ENCODE data around the gene ELAPOR1.

ELAPOR1 gene

DNA sequence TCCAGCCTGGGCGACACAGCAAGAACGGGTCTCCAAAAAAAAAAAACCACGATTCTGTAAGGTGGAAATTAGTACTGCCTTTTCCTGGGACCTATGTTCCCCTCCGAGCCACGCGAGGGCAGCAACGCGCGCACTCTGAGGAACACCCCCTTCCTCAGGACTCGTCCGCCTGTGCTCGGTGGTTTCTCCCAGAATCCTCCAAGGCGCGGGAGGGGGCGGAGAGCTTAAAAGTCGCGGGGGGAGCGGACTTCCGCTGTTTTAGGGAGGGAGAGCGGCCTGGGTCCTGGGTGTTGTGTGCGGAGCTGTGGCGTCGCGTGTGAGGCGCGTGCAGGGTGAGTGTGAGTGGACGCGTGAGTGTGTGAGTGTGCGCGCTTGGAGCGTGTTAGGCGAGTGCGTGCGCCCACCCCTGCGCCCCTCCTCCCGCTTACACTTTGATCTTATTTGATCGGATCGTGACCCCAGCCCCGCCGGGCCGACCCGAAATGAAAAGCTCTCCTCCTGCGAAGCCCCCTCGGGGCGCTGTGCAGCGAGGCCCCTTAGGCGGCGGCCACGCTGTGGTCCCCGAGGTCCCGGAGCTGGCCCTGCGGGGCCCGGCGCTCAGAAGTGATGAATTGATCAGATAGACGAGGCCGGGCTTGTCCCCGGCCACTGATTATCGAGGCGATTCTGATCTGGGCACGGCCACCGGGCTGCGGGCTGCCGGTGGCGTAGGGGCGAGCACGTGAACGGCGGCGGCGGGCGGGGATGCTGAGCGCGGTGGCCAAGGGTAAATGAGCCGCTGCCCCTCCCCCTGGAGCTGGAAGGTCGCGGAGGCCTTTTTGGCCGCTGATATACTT, 13.8 kb upstream of the ELAPOR1 start:
- FAIRE-seq: peak; percentile 83

DNA sequence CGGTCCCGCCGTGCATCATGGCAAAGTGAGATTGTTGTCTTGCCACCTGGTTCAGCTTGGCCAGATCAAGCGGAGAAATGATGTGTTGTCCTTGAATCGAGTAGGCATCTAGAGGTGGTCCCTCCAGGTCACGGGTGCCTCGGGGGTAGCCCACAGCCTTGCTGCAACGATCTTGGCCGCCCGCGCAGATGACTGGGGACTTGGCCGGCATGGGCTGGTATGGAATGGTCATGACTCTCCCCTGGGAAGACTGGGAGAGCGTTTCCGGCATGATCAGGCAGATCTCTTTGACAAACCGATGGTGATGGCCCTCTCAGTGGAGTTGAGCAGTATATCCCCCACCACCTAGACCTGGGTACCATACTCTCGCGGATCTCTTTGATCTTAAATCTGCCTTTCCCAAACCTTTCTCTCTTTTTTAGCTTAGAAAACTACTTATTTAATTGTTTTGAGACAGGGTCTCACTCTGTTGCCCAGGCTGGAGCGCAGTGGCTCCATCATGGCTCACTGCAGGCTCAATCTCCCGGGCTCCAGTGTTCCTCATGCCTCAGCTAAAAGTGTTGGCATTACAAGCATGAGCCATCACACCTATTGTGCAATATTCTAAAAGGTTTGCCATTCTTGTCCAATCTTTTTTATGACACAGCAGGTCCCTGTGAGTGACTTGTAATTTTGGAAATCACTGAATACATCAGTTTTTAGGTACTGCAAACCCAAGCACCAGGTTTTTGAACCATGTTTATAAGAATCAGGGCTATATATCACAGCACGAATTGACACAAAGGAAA, 9.4 kb upstream of the ELAPOR1 start:
- FAIRE-seq: no peak

DNA sequence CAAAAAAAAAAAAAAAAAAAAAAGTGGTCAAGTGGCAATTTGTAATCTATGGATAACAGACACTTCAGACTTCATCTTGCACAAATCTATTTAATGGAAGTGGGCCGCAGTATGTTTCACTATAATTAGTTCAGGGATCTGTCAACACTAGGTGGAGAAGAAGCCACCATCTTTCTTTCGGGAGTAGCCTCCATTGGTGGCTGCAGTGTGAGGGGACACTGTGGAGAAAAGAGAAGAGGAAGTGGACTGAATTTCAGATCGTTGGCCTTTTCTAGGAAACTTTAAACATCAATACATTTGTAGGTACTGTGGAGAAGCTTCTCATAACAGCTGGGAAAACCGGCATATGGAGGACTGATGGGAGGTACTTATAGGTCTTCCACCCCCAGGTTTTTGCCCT, 8.0 kb upstream of the ELAPOR1 start:
- no peak for FAIRE-seq

DNA sequence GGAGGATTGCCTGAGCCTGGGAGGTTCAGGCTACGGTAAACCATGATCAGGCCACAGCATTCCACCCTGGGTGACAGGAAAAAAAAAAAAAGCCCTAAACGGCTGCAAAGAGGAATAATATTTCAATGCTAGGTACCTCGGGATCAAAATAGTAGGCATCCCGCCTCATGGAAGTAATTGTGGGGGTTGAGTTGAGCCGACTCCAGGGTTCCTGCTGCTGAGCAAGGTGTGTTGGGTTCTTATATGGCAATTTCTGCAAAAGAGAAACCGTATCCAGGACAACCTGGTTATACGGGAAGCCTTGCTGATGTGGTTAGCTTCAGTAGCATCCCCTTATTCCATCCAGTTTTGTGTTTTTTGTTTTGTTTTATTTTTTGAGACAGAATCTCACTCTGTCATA, 6.1 kb upstream of the ELAPOR1 start:
- no peak for FAIRE-seq

DNA sequence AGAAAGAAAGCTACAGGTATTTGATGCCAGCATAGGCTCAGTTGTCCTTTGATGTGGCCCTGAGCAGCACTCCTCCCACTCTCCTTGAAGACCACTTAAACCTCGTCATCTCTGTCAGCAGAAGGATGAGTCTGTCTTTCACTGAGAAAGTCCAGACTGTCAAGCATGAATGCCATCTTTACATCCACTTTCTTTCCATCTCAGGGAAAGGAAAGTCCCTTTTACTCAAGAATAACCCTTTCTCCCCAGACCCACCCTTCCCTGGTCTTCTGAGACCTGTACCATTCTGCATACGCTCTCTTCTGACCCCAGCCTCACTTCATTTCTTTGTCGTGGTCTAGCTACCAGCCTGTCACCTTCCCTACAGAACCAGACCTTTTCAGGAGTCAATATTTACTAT, 4.0 kb upstream of the ELAPOR1 start:
- FAIRE-seq: no peak

DNA sequence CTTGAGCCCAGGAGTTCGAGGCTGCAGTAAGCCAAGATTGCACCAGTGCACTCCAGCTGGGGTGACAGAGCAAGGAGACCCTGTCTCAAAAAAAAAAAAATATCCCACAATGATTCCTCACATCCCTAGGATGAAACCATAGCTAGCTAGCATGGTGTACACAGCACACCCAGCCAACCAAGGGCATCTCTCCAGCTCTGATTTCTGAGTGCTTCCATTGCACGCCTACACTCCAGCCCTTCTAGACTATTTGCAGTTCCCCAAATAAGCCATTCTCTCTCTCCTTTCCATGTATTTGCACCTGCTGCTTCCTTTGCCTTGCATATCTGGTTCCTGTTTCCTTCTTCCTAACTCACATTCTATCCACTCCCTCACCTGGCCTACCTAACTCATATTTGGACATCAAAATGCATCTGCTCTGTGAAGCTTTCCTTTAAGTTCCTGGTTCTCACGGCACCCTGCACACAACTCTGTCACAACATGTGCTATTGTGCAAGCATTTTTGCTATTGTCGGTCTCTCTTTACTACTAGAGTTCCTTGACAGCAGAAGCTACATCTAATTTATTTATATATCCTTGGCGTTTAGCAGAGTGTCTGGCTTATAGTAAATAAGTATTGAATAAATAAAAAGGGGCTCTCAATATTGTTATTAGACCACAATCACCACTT, 2.4 kb upstream of the ELAPOR1 start:
- FAIRE-seq: no peak

DNA sequence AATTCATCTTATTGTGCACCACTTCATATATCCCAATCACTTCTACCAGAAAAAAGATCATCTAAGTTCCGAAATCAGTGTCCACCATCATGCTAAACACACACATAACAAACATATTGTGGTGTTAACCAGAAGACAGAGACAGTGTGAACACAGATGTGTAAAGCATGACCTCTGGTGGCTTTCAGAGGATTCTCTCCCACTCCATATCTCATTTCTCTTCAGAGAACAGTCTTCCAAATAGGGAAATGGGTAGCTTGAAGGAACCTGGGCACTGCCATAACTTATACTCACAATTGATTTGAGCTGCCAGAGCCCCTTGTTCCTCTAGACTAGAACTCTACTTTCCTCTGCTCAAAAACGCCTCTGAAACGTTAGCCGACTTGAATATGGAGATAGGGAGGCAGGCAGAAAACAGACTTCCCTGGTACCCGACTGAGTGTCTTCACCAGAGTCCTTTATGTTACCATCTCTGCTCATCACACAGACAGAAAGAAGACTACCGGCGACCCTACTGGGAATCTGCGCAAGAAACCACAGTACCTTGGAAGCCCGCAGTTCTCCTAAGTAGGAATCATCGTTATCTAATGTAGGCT, 1.8 kb upstream of the ELAPOR1 start:
- no peak for FAIRE-seq

DNA sequence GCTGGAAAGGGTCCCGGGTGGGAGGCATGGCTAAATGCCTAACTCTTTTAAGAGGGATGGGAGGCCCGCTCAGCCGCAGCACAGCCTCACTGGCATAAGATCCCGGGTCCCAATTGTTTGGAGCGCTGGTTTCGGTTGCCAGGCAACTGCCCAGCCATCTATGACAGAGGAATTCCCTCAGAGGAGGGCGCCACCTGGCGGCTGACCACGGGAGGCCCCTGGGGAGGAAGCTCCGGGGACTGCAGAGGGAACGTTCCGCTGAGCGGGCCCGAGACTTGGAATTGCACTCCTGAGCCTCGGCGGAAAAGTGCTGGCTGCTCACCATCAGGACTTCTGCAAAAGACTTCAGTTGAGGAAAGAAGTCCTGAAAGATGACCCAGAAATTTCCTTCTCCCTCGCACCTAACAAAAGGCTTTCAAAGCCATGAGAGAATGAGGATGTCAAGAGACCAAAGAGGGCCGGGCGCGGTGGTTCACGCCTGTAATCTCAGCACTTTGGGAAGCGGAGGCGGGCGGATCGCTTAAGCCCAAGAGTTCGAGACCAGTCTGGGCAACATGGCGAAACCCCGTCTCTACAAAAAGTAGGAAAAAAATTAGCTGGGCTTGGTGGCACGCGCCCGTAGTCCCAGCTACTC, 1.1 kb upstream of the ELAPOR1 start:
- no peak for FAIRE-seq

DNA sequence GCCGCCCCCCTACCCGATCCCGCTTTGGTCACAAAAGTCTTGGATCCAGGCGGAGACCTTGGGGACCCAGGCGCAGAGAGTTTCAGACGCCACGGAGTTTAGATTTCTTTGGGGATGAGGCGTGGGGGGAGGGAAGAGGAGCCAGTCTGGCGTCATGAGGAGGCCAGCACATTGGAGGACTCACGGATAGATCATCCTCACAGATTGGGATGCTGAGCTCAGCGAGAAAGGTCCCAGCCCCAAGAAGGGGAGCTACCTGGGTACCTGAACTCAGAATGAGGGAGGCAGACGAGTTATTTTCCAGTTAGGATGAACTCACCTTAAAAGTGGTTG, 393 bp downstream of the ELAPOR1 start:
- no peak for FAIRE-seq

DNA sequence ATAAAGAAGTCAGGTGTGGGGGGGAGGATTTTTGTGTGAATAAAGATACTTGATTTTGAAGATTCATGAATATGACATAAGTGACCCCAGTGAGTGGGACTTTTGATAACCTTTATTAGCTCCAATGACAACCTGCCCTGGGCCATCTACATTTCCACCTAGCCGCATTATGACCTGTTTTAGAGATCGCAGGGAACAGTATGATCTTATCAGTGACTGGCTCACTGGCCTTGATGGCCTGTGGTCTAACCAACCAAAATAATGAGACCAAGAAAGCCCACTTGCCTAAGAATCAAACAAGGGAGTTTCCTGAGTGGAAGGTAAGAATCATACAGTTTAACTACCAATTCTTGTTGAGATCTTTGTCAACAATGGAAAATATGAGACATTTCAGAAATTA, 1.8 kb downstream of the ELAPOR1 start:
- FAIRE-seq: no peak

DNA sequence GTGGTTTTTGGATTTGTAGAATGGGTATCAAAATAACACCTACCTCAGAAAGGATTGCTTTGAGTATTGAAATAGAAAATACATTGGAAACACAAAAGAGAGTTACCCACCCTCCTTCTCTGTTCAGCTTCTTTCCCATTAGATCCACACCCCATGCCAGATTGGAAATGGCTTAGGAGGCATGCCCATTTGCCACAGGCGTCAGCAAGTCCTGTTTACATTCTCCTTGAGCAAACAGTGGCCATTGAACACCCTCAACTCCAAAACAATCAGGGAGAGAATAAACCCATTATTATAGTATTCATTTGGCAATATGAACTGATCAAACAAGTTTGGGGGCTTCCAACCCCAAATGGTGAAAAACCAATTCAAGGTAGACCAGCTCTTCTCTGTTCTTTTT, 2.4 kb downstream of the ELAPOR1 start:
- FAIRE-seq: no peak

DNA sequence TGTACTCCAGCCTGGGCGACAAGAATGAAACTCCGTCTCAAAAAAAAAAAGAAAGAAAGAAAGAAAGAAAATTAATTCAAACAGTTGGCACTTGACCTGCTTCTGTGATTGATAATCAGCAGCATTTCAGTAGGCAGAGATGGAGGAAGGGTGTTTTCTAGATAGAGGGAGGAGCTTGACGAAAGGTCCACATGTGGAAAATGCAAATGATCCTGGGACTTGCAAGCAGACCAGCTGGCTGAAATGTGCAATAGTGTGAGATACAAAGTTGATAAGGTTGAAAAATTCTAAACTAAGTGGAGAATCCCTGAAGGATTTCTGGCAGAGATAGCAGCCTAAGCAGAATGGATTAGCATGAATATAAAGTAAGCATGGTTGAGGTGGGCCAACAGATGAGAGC, 4.2 kb downstream of the ELAPOR1 start:
- no peak for FAIRE-seq

DNA sequence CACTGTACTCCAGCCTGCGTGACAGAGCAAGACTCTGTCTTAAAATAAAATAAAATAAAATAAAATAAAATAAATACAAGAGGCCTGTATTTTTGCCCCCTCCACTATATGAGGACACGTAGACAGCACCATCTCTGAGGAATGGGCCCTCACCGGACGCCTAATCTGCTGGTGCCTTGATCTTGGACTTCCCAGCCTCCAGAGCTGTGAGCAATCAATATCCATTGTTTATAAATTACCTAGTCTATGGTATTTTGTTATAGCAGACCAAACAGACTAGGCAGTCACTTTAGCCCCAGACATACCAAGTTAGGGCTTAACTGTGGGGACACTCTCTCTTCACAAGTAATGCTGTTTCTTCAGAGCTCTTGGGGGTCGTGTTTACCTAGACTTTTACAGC, 6.4 kb downstream of the ELAPOR1 start:
- FAIRE-seq: no peak

DNA sequence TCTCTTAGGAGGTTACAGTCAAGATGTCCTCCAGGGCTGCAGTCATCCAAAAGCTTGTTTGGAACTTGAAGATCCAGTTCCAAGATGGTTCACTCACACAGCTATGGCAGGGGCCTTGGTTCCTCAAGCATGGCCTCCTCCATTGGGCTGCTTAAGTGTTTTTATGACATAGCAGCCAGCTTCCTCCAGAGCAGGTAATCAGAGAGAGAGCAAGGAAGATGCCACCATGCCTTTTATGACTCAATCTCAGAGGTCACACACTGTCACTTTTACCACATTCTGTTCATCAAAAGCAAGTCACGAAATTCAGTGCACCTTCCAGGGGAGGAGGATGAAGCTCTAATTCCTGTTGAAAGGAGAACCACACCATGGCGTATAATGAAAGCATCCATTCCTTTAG, 17.1 kb downstream of the ELAPOR1 start:
- no peak for FAIRE-seq

DNA sequence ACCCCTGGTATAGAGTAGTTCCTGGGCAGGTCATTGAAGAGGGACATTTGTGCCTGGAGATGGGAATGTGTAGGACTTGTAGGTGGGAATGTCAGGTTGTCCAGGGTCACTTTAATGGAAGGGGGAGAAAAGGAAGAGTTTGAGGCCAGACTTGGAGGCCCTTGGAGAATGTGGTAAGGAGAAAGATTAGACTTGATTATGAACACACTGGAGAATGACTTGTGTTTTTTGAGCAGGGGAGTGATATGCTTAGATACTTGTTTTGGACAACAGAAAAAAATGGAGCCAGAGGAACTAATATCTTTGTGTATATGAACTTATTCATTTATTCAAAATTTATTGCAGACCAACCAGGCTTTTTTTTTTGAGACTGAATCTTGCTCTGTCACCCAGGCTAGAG, 17.9 kb downstream of the ELAPOR1 start:
- no peak for FAIRE-seq

DNA sequence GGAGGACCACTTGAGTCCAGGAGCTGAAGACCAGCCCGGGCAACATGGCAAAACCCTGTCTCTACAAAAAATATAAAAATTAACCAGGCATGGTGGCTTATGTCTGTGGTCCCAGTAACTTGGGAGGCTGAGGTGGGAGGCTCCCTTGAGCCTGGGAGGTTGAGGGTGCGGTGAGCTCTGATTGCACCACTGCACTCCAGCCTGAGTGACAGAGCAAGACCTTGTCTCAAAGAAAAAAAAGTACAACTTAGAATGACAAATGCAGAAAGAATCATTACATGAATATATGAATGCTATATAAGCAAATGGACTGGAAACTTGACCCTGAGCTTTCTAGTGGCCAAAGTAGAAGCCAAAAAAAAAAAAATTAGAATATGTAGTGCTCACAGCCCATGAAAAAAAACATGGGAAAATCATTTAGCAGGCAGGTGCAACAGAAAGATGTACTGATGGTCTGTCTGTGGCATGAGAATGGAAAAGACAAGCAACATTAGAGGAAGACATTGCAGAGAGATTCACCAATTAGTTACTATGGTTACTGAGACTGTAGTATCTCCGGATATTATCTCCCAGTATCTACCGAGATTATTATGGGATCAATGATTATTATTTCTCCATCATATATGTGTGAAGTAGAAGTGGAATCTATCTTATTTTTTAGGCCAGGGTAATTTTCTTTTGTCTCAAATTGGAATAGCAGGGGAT, 19.2 kb downstream of the ELAPOR1 start:
- no peak for FAIRE-seq

DNA sequence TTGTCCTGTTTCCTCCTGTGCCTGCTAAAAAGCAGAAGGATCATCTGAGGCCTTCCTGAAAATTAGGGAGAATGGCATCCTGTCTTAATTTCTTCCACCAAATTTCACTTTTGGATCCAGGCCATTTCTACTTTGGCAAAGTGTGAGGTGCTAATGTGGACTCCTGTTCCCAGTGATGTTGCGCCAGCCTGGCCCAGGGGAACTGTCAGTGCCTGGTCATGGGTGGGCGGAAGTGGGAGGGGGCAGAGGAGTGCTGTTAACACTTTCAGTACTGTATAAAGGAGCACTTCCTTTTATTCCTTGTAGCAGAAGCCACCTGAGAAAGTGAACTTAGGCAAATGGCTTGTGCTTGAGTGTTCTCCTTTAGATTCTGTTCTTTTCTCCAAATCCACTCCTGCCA, 19.9 kb downstream of the ELAPOR1 start:
- no peak for FAIRE-seq

DNA sequence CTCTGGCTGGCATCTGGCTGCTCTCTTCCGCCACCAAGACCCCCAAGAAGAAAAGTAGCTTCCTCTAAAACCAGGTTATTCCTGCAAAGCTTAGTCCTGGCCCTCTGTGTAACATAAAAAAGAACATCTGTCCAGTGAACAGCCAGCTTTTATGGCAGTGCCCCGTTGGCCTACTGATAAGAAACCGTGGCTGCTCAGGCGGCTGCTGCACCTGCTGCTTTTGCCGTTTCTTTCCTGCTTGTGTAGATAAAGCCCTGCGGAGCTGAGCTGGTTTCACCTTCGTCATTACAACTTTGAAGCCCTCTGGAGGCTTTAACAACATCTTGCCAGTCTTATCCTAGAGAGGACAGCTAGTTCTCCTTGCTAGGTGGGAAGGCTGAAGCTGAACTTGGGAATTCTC, 20.5 kb downstream of the ELAPOR1 start:
- no peak for FAIRE-seq

DNA sequence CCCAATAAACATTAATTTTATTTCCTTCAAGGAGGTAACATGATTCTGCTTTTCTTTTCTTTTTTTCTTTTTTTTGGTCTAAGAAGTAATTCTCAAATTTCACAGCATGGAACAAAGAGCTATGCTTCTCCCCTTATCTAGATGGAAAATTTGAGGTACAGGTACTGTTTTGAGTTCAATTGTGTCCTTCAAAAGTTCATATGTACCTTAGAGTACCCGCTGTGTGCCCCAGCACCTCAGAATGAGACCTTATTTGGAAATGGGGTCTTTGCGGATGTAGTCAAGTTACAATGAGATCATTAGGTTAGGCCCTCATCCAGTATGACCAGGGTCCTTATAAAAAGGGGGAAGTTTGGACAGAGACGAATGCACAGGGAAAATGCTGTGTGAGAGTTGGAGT, 22.0 kb downstream of the ELAPOR1 start:
- FAIRE-seq: no peak

DNA sequence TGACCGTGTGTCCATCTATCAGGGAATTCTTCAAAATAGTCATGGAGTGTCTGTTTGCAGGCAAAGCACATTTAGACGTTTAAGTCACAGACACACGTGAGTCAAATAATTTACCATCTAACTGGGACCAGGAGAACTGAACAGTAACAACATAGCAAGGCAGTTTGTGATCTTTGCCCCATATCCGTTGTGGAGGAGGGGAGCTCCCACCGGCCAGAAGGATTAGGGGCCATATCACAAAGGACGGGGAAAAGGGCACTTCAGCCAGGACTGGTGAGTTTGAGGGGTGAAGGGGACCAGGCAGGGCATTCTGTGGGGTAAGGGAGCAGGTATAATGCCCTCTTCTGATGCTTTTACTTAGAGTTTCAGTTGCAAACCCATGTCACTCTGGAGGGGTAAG, 22.9 kb downstream of the ELAPOR1 start:
- no peak for FAIRE-seq

DNA sequence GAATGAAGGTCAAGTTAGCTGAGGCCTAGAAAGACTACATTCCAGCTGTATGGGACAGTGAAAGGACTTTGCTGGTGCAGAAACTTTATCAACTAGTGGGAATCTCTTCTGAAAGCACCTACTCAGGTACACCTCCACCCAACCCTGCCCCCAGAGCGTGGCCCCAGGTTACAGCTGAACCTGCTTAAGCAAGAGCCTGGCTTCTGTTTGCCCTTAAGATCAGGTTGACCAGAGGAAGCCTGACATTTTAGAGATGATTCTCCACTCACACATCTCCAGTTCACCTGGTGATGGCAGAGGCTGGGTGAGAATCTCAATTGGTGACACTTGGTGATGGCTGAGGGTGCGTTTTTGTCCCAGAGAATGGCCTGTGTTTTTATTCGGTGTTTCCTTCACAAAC, 24.0 kb downstream of the ELAPOR1 start:
- no peak for FAIRE-seq

DNA sequence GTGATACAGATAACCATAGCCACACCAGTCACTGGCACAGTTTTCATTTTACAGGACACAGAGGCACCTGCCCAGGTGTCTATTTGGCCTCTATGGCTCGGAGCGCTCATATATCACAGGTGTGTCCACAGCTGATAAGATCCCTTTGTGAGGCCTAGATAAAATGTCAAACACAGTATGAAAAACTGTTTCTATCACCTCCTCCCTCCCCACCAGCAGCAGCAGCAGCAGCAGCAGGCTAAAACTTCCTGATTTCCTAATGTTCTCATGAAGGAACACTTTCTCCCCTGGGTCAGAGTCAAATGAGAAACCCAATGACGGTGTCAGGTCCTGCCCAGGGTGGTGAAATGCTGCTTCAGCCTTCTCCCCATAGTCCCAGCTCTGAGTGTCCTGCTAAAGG, 24.4 kb downstream of the ELAPOR1 start:
- no peak for FAIRE-seq

DNA sequence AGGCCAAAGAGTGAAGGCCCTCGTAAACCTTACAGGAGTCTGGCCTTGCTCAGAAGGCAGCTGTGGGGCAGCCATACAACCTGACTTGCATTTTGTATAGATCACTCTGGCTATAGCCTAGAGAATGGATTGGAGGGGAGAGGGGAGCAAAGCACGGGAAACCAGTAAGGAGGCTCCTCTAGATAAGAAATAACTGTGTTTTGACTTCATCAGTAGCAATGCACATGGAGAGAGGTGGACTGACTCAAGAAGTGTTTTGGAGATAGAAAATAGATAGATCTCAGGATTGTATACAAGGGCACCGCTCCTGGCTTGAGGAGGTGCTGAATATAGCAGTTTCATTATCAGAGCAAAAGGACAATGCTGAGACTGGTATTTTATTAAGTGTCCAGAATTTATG, 26.5 kb downstream of the ELAPOR1 start:
- FAIRE-seq: no peak
